Measurements from ENCODE around the gene PRDM16.

DNA sequence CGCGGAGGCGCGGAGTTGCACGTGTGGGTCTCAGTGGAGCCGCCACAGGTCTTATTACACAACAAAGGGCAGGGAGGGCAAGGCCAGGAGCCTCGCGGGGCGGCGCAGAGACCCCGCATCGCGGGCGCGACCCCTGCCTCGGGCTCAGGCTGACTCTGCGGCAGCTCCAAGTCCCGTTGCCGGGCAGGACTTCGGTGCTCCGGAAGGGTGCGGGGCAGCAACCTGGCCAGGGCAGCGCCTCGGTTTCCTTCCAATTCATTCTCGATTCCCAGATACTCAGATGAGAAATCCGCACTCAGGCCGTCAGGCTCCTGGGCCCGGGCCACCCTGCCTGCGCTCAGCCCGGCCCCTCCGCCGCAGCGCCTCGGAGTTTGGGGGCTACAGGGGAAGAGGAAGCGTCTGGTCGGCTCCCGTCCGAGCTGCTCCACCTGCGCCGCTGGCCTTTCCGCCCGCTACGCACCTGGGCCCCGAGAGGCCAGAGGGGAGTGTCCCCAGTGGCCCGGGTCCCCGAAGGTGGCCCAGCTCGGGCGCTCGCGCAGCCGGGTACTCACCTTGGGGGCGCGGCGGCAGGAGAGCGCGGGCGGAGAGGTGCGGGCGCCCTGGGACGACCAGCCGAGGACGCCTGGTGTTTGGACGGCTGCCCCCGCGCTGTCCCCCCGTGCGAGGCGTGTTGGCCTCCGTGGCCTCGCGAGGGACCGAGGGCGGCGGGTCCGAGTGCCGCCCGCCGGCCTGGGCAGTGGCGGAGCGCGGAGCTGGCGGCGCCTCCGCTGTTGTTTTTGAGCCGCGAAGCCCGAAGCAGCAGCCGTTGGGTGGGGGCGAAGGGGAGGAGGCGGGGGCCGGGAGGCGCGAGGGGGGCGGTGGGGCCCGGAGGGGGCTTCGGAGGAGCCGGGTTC lies 1.1 kb upstream of the PRDM16 start:
- TF ChIP-seq CTCF (conservative IDR thresholded peaks at IDR 0.05; ENCODE audit: low read length) (no peak), EZH2phosphoT487 (IDR thresholded peaks at IDR 0.05; ENCODE audit: borderline replicate concordance) (no peak)
